H4 (cell line): ENCODE measurements around the gene RALGAPA1. TPM values are rescaled to one million over a fixed set of nuclear protein-coding genes. Genes with fewer than 3 reads are reported as not detected.
"Not testable (repeated sequence)": the region's sequence is repeated elsewhere in the genome, so short reads cannot be mapped to it uniquely, and the experiment has no call there.

Experiments used
- DNase-seq: peaks from one replicate; pipeline ENCODE4 v3.0.0-alpha.2; 2015; ENCODE audit warnings: low spot score
- total RNA-seq: library from RNA; depleted of rRNA; stranded (reverse); fragments of >200 nt; shearing (Covaris generic); gene quantifications from 2 replicates; pipeline ENCODE4 v1.2.3, GENCODE V29; 2014

RALGAPA1 gene
- total RNA-seq, 1 experiment from 2014 or later: 10.8 TPM

GRCh38 chr14:35821564-35822411 is 12.7 kb upstream of the RALGAPA1 start:
- peak; percentile 48 for DNase-seq

- DNase-seq: no peak
Observed at GRCh38 chr14:35819591-35820540, 10.8 kb upstream of the RALGAPA1 start.

DNA sequence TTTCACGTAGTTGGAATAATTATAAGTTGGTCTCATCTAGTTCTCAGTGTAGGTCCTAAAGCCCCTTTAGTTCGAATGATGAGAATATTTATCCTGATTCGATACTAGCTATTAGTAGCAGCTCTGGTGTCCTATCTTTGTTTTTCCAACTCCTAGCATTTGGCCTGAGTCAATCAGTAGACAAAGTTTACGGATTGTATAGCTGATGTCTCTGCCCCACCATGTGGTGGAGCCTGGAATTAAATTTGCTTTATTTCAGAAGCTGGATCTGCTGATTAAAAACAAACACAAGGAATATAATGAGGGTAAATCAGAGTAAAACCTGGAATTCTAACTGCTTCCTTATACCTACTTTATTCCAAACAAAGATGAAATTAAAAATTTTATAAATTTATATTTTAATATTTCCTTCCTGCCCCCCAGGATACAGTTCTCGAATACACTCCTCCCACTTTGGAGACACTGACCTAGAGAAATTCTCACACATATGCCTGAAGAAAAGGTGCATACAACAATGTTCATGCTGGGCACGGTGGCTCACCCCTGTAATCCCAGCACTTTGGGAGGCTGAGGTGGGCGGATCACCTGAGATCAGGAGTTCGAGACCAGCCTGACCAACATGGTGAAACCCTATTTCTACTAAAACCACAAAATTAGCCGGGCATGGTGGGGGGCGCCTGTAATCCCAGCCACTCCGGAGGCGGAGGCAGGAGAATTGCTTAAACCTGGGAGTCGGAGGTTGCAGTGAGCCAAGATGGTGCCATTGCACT is 9.4 kb upstream of the RALGAPA1 start:
- DNase-seq: peak; percentile 36

DNA sequence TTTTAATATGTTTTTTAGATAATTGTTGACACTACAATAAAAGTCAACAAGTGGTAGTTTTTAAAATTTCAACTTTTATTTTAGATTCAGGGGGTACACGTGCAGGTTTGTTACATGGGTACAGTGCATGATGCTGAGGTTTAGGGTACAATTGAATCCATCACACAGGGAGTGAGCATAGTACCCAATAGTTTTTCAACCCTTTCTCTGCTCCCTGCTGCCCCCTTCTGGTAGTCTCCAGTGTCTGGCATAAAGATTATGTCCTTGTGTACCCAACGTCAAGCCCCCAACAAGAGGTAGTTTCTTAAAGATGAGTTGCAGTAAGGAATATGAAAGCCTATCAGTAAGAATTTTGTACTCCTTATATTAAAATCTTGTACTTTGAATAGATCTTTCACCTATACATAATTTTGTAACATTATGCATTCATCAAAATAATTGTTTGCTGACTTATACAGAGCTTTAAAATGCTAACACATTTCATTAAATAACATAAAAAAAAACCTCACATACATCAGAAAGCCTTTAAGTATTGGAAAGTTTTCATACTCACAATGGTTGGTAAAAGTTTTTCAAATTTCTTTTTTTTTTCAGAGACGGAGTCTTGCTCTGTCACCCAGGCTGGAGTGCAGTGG is 5.4 kb upstream of the RALGAPA1 start:
- peak; percentile 42 for DNase-seq

DNA sequence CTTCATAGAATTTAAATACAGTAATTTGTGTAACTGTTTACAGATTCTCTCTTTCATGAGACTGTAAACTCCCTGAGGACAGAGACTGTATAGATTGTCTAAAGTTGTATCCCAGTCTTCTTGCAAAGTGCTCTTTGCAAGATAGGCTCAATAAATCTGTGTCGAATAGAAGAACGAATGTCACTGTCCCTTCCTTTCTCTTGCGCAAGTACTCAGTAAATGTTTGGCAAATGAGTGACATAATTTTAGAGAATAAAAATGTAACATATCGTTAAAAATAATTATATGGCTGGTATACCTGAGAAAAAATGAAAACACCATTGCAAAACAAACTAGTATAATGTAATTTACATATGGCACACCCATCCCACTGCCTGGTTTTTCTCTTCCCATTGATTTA is 1.9 kb upstream of the RALGAPA1 start:
- DNase-seq: no peak

GRCh38 chr14:35809597-35809996 is 502 bp upstream of the RALGAPA1 start:
- no peak for DNase-seq

DNA sequence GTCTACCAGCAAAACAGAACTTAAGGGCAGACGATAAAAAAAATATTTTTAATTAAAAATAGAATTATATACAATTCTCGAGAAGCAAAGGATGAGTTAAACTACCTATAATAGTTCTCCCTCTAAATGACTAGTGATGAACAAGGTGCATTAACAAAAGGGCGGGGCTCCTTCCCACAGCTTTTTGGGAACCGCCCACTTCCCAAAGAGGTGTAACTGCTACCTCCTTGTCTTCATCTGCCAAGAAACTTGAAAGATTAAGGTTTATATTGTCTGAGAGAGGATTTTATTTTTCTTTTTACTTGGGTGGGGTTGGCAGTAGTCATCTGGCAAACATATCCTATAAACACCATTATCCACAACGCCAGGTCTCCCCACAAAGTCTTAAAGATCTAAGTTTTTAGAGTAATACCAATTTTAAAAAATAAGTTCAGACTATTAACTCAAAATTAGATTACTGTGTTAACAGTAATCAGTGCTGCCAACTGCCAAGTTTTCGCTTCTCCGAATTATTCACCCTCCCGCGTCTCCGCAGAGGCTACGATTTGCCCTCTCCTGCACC is 938 bp downstream of the RALGAPA1 start:
- no peak for DNase-seq

GRCh38 chr14:35807131-35807961 is 1.7 kb downstream of the RALGAPA1 start:
- DNase-seq: no peak

DNA sequence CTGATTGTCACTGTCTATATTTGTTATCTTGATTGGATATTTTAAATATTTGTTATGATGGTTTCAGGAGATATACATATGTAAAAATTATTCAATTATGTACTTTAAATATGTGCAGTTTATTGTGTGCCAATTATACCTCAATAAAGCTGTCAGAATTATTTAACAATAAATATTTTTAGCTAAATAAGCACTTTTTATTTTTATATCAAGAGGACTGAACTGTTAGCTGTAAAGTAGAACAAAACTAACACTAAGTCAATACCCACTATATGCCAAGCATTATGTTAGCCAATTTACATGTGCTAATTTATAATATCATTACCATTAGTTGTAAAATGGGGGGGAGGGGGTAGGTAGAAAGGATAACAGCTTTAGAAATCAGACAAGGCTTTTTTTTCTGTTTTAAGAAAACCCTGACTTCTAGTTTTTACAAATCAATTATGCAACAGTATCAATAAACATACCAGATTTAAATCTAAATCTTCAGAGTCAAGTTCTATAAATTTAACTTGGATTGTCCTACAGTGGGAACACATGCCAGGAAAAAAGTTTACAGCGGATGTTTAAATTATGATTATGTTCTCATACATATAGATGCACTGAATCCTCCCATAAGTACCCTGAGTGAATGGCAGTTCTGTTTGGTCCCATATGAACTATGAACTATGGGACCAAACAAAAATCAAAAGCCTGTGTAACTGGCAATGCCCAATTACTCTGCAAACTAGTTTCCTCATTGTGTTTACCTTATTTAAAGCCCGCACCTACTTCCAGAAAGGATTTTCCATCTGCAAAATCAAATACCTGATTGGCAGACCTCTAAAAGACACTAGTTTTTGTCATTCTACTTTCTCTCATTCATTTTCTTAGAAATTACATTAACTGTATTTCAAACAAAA is 2.8 kb downstream of the RALGAPA1 start:
- DNase-seq: no peak

GRCh38 chr14:35797796-35798195 is 11.3 kb downstream of the RALGAPA1 start:
- DNase-seq: no peak

DNA sequence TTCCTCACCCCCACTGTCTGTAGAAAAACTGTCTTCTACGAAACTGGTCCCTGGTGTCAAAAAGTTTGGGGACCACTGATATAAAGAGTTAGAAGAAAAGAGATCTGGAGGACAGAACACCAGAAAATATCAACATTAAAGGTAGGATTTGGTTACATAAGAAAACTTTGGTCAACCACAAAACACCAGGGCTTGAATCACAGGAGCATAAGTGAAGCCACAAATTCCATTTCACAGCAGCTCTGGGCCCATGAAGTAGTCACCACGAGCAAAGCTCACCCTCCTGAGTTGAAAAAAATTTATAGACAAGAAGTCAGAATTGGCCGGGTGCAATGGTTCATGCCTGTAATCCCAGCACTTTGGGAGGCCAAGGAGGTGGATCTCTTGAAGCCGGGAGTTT is 19.4 kb downstream of the RALGAPA1 start:
- peak; percentile 59 for DNase-seq

- DNase-seq: no peak
Observed at GRCh38 chr14:35786856-35787255, 22.2 kb downstream of the RALGAPA1 start.

DNA sequence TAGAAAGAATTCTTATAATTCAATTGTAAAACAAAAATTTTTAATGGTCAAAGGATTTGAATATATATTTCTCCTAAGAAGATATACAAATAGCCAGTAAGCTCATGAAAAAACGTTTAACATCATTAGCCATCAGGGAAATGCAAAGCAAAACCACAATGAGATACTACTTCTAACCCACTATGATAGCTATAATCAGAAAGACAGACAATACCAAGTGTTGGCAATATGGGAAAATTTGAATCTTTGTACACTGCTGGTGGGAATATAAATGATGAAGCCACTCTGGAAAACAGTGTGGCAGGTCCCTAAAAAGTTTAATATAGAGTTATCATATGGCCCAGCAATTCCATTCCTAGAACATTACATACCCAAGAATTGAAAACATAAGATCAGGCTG is 25.4 kb downstream of the RALGAPA1 start:
- no peak for DNase-seq

DNA sequence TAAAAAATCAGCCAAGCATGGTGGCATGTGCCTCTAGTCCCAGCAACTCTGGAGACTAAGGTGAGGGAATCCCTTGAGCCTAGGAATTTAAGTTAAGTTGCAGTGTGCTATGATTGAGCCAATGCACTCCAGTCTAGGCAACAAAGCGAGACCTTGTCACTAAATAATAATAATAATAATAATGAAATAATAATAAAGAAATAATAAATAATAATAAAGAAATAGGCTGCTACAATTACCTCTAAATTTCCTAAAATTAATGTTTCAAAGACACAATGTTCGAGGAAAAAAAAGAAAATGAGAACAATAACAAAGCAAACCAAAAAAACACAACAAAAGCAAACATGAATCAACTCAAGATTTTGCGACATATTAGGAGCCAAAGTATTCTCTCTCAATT is 29.7 kb downstream of the RALGAPA1 start:
- DNase-seq: no peak

GRCh38 chr14:35777550-35777949 is 31.5 kb downstream of the RALGAPA1 start:
- not testable (repeated sequence) for DNase-seq

DNA sequence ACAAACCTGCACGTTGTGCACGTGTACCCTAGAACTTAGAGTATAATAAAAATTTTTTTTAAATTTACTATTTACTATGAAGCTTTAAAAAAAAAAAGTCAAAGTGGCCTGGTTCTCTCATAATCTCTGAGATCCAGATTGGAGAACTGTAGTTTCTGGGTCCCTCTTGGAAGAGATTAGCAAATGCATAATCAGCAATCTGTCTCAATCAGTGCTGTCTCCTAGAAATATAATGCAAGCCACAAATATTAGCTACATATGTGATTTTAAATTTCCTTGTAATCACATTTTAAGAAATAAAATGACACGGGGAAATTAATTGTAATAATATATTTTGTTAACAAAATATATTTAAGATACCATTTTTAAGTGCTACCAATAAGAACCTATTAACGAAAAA is 32.3 kb downstream of the RALGAPA1 start:
- no peak for DNase-seq

DNA sequence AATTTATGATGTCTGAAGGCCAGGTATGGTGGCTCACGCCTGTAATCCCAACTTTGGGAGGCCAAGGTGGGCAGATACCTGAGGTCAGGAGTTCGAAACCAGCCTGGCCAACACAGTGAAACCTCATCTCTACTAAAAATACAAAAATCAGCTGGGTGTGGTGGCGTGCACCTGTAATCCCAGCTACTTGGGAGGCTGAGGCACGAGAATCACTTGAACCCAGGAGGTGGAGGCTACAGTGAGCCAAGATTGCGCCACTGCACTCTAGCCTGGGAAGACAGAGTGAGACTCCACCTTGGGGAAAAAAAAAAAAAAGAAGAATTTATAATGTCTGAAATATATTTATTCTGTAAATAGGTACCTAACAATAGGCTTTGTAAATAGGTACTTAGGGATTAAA is 33.0 kb downstream of the RALGAPA1 start:
- DNase-seq: not testable (repeated sequence)

- no peak for DNase-seq
Observed at GRCh38 chr14:35766700-35767082, 42.4 kb downstream of the RALGAPA1 start.

DNA sequence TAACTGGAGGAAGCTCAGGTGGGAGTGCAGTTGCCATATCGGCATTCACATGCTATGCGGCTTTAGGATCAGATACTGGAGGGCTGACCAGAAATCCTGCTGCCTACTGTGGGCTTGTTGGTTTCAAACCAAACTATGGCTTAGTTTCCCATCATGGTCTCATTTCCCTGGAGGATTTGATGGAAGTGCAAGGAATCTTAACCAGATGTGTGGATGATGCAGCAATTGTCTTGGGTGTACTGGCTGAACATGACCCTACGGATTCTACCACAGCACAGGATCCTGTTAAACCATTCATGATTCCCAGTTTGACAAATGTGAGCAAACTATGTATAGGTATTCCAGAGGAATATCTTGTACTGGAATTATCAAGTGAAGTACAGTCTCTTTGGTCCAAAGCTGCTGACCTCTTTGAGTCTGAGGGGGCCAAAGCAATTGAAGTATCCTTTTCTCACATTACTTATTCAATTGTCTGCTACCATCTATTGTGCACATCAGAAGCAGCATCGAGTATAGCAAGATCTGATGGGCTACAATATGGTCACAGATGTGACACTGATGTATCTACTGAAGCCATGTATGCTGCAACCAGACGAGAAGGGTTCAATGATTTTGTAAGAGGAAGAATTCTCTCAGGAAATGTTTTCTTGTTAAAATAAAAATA is 42.9 kb downstream of the RALGAPA1 start:
- no peak for DNase-seq
